Measurements from ENCODE around the gene MYRFL. TPM values are rescaled to one million over a fixed set of nuclear protein-coding genes. Genes with fewer than 3 reads are reported as not detected.

Gene MYRFL
- total RNA-seq, 4 donors from 2014 or later = 1.5 TPM; not detected in 3

DNA sequence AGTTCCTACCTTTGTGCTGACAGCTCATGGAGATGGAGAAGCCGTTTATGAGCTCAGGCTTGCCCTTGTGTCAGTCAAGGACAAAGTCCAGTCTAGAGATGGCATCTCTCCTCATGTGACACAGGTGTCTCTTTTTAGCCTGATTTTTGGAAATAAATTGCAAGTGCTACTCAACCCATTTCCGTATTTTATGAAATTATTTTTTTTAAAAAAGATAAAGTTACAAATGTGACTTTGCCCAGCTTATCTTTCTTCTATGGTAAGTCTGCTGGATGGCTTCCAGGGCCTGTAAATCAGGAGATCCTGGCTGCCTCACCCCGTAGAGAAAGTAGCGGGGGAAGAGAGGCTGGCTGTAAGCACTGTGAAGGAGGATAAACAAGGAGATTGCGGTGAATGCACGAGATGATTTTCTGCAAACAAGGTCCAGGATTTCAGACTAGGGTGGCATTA is 169.7 kb downstream of the MYRFL start:
- Histone ChIP-seq H3K4me1 (no peaks in the 10 kb centered on the region), H3K4me3 (no peak overlapping the region), H3K27me3 (no peaks in the 10 kb centered on the region), H3K27ac (no peak overlapping the region), H3K36me3 (no peaks in the 10 kb centered on the region), H3K9me3 (no peaks in the 10 kb centered on the region)
- TF ChIP-seq POLR2A (IDR thresholded peaks at IDR 0.05) = no peak
- no peak for TF ChIP-seq CTCF (IDR thresholded peaks at IDR 0.05)
- intact Hi-C loops (cut with DNase I; ENCODE audit: low total_unique reads) = no loop called here
- DNase-seq = no peak

GRCh38 chr12:69996241-69996640 is 171.2 kb downstream of the MYRFL start:
- no peaks in the 10 kb centered on the region for H3K9me3 ChIP-seq
- intact Hi-C loops (cut with DNase I; ENCODE audit: low total_unique reads) = no loop called here

GRCh38 chr12:69996722-69997121 is 171.7 kb downstream of the MYRFL start:
- Histone ChIP-seq H3K9me3 (no peaks in the 10 kb centered on the region), H3K4me3 (no peak overlapping the region), H3K4me1 (no peaks in the 10 kb centered on the region), H3K27me3 (no peaks in the 10 kb centered on the region), H3K27ac (no peak overlapping the region), H3K36me3 (no peaks in the 10 kb centered on the region)
- TF ChIP-seq CTCF (IDR thresholded peaks at IDR 0.05) = no peak
- no peak for TF ChIP-seq POLR2A (IDR thresholded peaks at IDR 0.05)
- intact Hi-C loops (cut with DNase I; ENCODE audit: low total_unique reads) = no loop called here
- DNase-seq = no peak

More at GRCh38 chr12:69996241-69996640, 171.2 kb downstream of the MYRFL start:
- no peak for DNase-seq
- no peak overlapping the region for H3K27ac ChIP-seq
- H3K4me1 ChIP-seq = no peaks in the 10 kb centered on the region
- no peaks in the 10 kb centered on the region for H3K27me3 ChIP-seq
- TF ChIP-seq CTCF (IDR thresholded peaks at IDR 0.05) (no peak), POLR2A (IDR thresholded peaks at IDR 0.05) (no peak)
- no peaks in the 10 kb centered on the region for H3K36me3 ChIP-seq
- H3K4me3 ChIP-seq = no peak overlapping the region

DNA sequence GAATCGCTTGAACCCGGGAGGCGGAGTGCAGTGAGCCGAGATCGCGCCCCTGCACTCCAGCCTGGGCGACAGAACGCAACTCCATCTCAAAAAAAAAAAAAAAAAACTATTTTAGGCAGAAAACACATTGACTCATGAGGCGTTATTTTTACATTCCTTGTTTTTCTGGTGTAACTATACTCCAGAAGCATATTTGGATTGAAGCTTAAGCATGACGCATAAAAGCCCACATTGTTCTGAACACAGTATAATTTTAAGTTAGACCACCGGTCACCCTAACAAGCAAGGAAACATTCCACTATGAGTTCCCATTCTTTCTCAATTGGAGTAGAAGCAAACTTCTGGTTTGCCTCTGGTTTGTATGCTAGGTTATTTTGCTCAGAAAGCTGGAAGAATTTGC is 173.0 kb downstream of the MYRFL start:
- DNase-seq = no peak
- H3K9me3 ChIP-seq = no peaks in the 10 kb centered on the region
- no peak overlapping the region for H3K4me3 ChIP-seq
- TF ChIP-seq POLR2A (IDR thresholded peaks at IDR 0.05) = no peak
- TF ChIP-seq CTCF (IDR thresholded peaks at IDR 0.05) = no peak
- H3K27ac ChIP-seq = no peak overlapping the region
- H3K36me3 ChIP-seq = no peaks in the 10 kb centered on the region
- no peaks in the 10 kb centered on the region for H3K4me1 ChIP-seq
- intact Hi-C loops (cut with DNase I; ENCODE audit: low total_unique reads) = no loop called here
- no peaks in the 10 kb centered on the region for H3K27me3 ChIP-seq

DNA sequence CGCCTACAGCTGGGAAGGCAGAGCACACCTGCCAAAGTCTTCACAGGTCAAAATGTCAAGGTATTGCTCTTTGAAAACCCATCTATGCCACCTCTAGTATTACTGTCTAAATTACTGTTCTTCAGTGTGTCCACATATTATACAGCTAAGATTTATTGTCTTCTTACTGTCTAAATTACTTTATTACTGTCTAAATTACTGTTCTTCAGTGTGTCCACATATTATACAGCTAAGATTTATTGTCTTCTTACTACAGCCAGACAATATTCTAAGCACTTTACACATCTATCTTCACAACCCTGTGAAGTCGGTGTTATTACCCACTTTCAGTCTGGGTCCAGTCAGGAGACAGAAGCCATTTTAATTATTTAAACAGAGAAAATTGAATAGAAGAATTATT is 173.9 kb downstream of the MYRFL start:
- Histone ChIP-seq H3K27ac (no peak overlapping the region), H3K27me3 (no peaks in the 10 kb centered on the region), H3K4me3 (no peak overlapping the region), H3K9me3 (no peaks in the 10 kb centered on the region), H3K36me3 (no peaks in the 10 kb centered on the region), H3K4me1 (no peaks in the 10 kb centered on the region)
- intact Hi-C loops (cut with DNase I; ENCODE audit: low total_unique reads) = no loop called here
- TF ChIP-seq CTCF (IDR thresholded peaks at IDR 0.05) = no peak
- TF ChIP-seq POLR2A (IDR thresholded peaks at IDR 0.05) = no peak
- DNase-seq = no peak
